ENCODE results near the gene RGP1. TPM values are rescaled to one million over a fixed set of nuclear protein-coding genes. Genes with fewer than 3 reads are reported as not detected.
A peak's percentile ranks its signal among the peaks of the same experiment; 100 is the strongest.

Gene RGP1
- total and polyA plus RNA-seq, 4 donors: 11.0 to 32.4 (median 21.5) TPM

DNA sequence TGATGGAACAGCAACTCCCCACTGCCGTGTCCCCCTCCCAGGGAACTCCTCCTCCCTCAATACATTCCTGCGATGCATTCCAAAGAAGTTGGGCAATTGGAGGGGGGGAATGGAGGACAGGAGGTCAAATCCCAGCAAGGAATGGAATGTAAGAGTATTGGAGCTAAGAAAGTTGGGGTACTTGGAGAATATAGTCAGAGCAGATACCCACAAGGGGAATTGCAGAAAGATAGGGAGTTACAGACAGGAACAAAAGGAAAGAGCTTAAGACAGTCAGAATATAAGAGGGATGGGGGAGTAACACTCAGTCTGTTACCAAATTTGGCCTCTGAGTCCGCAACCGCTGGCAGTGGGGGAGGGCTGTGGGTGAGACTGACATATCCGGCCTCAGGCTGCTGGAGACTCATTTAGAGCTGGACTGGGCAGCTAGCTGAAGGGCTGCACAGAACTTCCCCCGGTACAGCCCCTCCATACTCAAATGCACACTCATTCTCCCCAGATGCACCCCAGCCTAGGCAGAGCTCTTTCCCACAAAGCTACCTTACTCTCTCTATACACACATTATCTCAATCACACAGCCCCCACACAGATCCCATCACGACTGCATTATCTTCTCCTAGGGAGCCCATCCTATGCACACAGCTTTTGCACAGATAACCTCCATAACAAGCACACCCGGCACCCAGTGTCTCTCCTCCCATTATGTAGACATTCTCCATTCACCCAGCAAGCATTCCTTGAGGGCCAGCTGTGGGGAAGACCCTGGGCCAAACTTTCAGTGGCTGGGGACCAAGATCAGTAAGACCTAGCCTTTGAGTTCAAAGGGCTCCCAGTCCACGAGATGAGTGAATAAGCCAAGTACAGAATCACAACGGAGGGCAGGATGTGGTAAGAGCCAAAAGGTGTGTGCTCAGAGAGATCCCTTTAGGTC lies 20.8 kb upstream of the RGP1 start:
- H3K36me3 ChIP-seq (ENCODE audit: control insufficient read depth in 1 of 2, insufficient read depth in 2 of 2, low read length in 1 of 2): peaks cover 10% of the 10 kb centered on the region in 2 donors
- peak overlapping the region in 1 of 2 donors; percentile 49 for H3K4me3 ChIP-seq (ENCODE audit: low read length in 2 of 2)
- H3K27me3 ChIP-seq (ENCODE audit: control insufficient read depth in 1 of 2, insufficient read depth in 2 of 2, low read length in 1 of 2): no peaks in the 10 kb centered on the region
- DNase-seq (peak; percentile 92), ATAC-seq (ENCODE audit: low FRiP score) (peak; percentile 27)
- peaks cover 0 to 2% of the 10 kb centered on the region in 2 donors for H3K4me1 ChIP-seq (ENCODE audit: control insufficient read depth in 1 of 2, insufficient read depth in 2 of 2, low read length in 2 of 2)
- peak overlapping the region; percentile 89 to 92 for H3K27ac ChIP-seq (ENCODE audit: low read depth in 1 of 2, low read length in 2 of 2)
- WGBS, 2 donors: 0 to 1% methylated on average over 10 of the region's 10 CpGs
- intact Hi-C loops (cut with DNase I): loop anchor here (1.0 to 2.0 kb wide), 3 partner anchors 38 to 69 kb away; no protein-coding TSS in a partner anchor
- no peaks in the 10 kb centered on the region for H3K9me3 ChIP-seq (ENCODE audit: control insufficient read depth, low read length)

DNA sequence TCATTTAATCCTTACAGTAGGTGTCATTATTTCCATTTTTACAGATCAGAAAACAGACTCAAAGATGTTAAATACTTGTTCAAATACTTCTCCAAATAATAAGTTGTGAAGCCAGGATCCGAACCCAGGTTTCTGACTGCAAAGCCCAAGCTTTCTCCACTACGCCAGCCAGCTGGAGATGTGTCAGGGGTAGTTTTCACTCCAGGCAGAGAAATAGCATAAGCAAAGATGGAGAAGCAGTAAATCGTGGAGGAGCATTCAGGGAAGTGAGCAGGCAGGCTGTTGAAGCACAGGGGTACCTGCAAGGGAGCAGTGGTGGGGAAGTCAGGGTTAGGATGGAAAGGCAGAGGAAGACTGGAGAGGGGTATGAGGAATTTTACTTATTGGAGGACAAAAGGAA lies 20.0 kb upstream of the RGP1 start:
- Histone ChIP-seq H3K4me3 (ENCODE audit: low read length in 2 of 2) (peak overlapping the region; percentile 28 to 48), H3K4me1 (ENCODE audit: control insufficient read depth in 1 of 2, insufficient read depth in 2 of 2, low read length in 2 of 2) (peaks cover 0 to 2% of the 10 kb centered on the region in 2 donors), H3K27ac (ENCODE audit: low read depth in 1 of 2, low read length in 2 of 2) (peak overlapping the region; percentile 78 to 99), H3K9me3 (ENCODE audit: control insufficient read depth, low read length) (no peaks in the 10 kb centered on the region), H3K36me3 (ENCODE audit: control insufficient read depth in 1 of 2, insufficient read depth in 2 of 2, low read length in 1 of 2) (peaks cover 5 to 10% of the 10 kb centered on the region in 2 donors), H3K27me3 (ENCODE audit: control insufficient read depth in 1 of 2, insufficient read depth in 2 of 2, low read length in 1 of 2) (no peaks in the 10 kb centered on the region)
- intact Hi-C loops (cut with DNase I): loop anchor here (2.0 kb wide), 2 partner anchors 38 to 42 kb away; no protein-coding TSS in a partner anchor
- DNase-seq: peak in 1 of 2 donors; percentile 41
- 0 to 4% methylated on average over 3 of the region's 3 CpGs for WGBS, 2 donors
- ATAC-seq (ENCODE audit: low FRiP score): no peak

DNA sequence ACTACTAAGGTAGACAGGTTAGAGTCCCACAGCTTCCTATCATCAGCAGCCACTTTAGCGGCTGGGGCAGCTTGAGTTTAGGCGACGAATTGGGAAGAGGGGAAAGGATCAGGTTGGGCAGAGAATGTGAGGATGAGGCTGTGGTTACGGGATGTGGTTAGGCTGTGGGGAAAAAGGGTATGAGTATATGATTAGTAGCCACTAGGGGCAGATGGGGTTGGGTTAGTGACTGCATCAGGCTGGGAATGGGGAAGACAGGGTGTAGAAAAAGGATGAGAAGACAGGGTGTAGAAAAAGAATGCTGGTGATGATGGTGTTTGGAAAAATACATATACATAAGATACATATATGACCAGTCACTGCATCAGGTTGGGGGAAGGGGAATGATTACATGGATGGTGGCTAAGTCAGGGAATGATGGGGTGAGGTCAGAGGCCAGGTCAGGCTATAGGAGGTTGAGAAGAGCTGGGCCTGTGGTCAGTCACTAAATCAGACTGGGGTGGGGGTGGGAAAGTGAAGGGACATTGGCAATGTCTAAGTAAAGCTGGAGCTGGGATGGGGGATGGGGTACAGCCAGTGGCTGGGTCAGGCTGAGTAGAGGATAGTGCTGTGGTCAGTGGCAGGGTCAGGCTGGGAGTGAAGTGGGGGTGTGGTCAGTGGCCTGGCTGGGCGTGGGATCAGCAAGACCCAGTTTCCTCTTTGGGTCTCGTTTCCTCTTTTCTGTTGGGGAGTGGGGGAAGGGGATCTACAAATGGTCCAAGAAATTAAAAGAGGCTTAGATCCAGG lies 19.2 kb upstream of the RGP1 start:
- H3K4me3 ChIP-seq (ENCODE audit: low read length in 2 of 2): peak overlapping the region; percentile 48 to 97
- intact Hi-C loops (cut with DNase I): loop anchor here (2.0 kb wide), 3 partner anchors 39 to 71 kb away; partner anchors contain the start of genes CCDC107 (in 1 of the 2) and RMRP (in 1 of the 2)
- ATAC-seq (ENCODE audit: low FRiP score): no peak
- H3K9me3 ChIP-seq (ENCODE audit: control insufficient read depth, low read length): no peaks in the 10 kb centered on the region
- H3K4me1 ChIP-seq (ENCODE audit: control insufficient read depth in 1 of 2, insufficient read depth in 2 of 2, low read length in 2 of 2): peaks cover 0 to 2% of the 10 kb centered on the region in 2 donors
- H3K36me3 ChIP-seq (ENCODE audit: control insufficient read depth in 1 of 2, insufficient read depth in 2 of 2, low read length in 1 of 2): peaks cover 2% of the 10 kb centered on the region in 2 donors
- DNase-seq: peak; percentile 85 to 88
- 2 to 3% methylated on average over 6 of the region's 6 CpGs for WGBS, 2 donors
- no peaks in the 10 kb centered on the region for H3K27me3 ChIP-seq (ENCODE audit: control insufficient read depth in 1 of 2, insufficient read depth in 2 of 2, low read length in 1 of 2)
- H3K27ac ChIP-seq (ENCODE audit: low read depth in 1 of 2, low read length in 2 of 2): peak overlapping the region; percentile 89 to 98

DNA sequence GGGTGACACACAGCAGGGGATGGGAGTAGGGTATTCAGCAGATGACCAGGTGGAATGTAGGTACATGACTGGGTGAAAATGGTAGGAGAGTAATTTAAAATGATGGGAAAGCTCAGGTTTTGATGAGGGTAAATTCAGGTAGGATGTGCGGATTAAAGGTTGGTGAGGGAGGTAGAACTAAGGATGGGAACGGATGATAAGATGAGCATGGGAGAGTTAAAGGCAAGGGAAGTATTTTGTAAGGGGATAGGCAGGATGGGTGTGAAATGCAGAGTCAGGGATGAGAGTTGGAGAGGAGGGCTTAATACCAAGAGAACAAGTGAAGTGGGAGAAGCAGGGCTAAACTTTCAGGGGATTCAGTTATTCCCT lies 18.6 kb upstream of the RGP1 start:
- H3K4me1 ChIP-seq (ENCODE audit: control insufficient read depth in 1 of 2, insufficient read depth in 2 of 2, low read length in 2 of 2): peaks cover 0 to 2% of the 10 kb centered on the region in 2 donors
- intact Hi-C loops (cut with DNase I): loop anchor here in 1 of 2 donors (2.0 kb wide), 1 partner anchor 72 kb away; the partner anchor contains the start of genes CCDC107 and RMRP
- WGBS, 2 donors: 32 to 33% methylated on average over 2 of the region's 2 CpGs

DNA sequence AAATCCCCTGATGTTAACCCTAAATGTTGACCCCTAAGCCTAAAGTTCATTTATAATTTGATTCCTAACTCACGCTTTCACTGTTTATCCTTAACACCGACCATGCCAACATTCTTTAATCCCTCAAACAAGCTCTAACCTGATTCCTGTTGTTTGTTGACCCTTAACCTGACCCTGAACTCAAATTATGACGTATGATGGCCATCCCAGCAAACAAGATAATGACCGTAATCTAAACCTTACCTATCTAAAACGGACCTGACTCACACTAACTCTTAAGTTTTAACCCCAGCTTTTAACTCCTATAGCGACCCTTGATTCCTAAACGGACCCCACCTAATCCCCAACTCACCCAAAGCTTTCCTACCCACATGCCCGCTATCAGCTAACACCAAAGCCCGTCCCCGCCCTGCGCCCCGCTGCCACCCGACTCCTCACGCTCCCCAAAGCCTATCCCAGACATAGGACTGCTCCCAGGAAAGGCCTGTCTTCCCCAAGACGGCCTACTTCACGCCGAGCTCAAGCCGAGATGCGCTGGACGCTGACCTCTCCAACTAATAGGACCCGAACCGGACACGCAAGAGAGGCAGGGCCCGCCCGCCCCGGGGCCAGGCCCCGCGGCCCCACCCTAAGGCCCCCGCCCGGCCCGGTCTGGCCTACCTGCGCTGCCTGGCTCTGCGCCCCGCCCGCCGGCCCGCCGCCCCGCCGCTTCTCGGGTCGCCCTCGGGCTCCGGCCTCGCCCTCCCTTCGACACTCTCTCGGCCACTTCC lies 17.5 kb upstream of the RGP1 start:
- 0 to 1% methylated on average over 27 to 47 of the region's 47 CpGs for WGBS, 2 donors
- no peaks in the 10 kb centered on the region for H3K4me1 ChIP-seq (ENCODE audit: control insufficient read depth in 1 of 2, insufficient read depth in 2 of 2, low read length in 2 of 2)
- intact Hi-C loops (cut with DNase I): loop anchor here (2.0 kb wide), 2 partner anchors 73 to 127 kb away; partner anchors contain the start of genes CCDC107 (in 1 of the 2), RMRP (in 1 of the 2) and TESK1 (in 1 of the 2)

More for the DNA sequence above, 18.6 kb upstream of the RGP1 start:
- no peak for DNase-seq
- Histone ChIP-seq H3K4me3 (ENCODE audit: low read length in 2 of 2) (peak overlapping the region; percentile 48 to 97), H3K9me3 (ENCODE audit: control insufficient read depth, low read length) (no peaks in the 10 kb centered on the region), H3K36me3 (ENCODE audit: control insufficient read depth in 1 of 2, insufficient read depth in 2 of 2, low read length in 1 of 2) (no peaks in the 10 kb centered on the region), H3K27me3 (ENCODE audit: control insufficient read depth in 1 of 2, insufficient read depth in 2 of 2, low read length in 1 of 2) (no peaks in the 10 kb centered on the region), H3K27ac (ENCODE audit: low read depth in 1 of 2, low read length in 2 of 2) (peak overlapping the region; percentile 89 to 98)
- no peak for ATAC-seq (ENCODE audit: low FRiP score)

DNA sequence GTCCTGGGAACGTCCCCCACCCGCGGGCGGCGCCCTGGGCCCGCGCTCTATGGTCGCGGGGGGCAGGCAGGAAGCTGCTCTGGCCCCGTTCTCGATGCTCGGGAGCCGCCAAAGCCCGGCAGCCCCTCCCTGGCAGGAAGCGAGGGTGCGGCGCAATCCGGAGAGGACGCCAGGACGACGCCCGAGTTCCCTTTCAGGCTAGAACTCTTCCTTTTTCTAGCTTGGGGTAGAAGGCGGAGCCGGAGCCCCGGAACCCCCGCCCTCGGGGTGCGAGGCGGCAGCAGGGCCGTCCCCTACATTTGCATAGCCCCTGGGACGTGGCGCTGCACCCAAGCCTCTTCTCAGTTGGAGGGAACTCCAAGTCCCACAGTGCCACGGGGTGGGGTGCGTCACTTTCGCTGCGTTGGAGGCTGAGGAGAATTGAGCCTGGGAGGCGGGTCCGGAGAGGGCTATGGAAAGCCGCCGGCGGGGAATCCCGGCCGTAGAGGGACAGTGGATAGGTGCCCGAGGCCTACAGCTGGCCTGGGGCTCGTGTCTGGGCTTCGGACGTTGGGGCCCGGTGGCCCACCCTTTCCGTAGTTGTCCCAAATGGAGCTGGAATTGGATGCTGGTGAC lies 16.8 kb upstream of the RGP1 start, which contains the start of the genes CREB3 and TLN1:
TSS of gene CREB3 (plus strand) at position 482 of the 615 bp plus-strand sequence. CDS start at position 589, 107 bp downstream.
TSS of gene TLN1 (minus strand) at position 11 of the 615 bp plus-strand sequence. CDS start 6,501 bp downstream, outside the sequence.
- DNase-seq (peak; percentile 99 to 100), ATAC-seq (ENCODE audit: low FRiP score) (peak; percentile 94)
- WGBS, 2 donors: 0% methylated on average over 44 to 49 of the region's 49 CpGs
- Histone ChIP-seq H3K9me3 (ENCODE audit: control insufficient read depth, low read length) (no peaks in the 10 kb centered on the region), H3K4me1 (ENCODE audit: control insufficient read depth in 1 of 2, insufficient read depth in 2 of 2, low read length in 2 of 2) (no peaks in the 10 kb centered on the region), H3K27ac (ENCODE audit: low read depth in 1 of 2, low read length in 2 of 2) (peak within 1 kb of the TSS; percentile 94 to 98), H3K36me3 (ENCODE audit: control insufficient read depth in 1 of 2, insufficient read depth in 2 of 2, low read length in 1 of 2) (peaks cover 0 to 6% of the 10 kb centered on the region in 2 donors), H3K27me3 (ENCODE audit: control insufficient read depth in 1 of 2, insufficient read depth in 2 of 2, low read length in 1 of 2) (no peaks in the 10 kb centered on the region), H3K4me3 (ENCODE audit: low read length in 2 of 2) (peak within 1 kb of the TSS; percentile 65 to 97)
- intact Hi-C loops (cut with DNase I): loop anchor here in 1 of 2 donors (2.0 kb wide), 1 partner anchor 127 kb away; the partner anchor contains the start of gene TESK1

More for the DNA sequence above, 17.5 kb upstream of the RGP1 start:
- Histone ChIP-seq H3K27ac (ENCODE audit: low read depth in 1 of 2, low read length in 2 of 2) (peak overlapping the region; percentile 89 to 98), H3K9me3 (ENCODE audit: control insufficient read depth, low read length) (no peaks in the 10 kb centered on the region), H3K27me3 (ENCODE audit: control insufficient read depth in 1 of 2, insufficient read depth in 2 of 2, low read length in 1 of 2) (no peaks in the 10 kb centered on the region), H3K36me3 (ENCODE audit: control insufficient read depth in 1 of 2, insufficient read depth in 2 of 2, low read length in 1 of 2) (peaks cover 0 to 4% of the 10 kb centered on the region in 2 donors), H3K4me3 (ENCODE audit: low read length in 2 of 2) (peak overlapping the region; percentile 48 to 97)
- DNase-seq: no peak
- no peak for ATAC-seq (ENCODE audit: low FRiP score)

DNA sequence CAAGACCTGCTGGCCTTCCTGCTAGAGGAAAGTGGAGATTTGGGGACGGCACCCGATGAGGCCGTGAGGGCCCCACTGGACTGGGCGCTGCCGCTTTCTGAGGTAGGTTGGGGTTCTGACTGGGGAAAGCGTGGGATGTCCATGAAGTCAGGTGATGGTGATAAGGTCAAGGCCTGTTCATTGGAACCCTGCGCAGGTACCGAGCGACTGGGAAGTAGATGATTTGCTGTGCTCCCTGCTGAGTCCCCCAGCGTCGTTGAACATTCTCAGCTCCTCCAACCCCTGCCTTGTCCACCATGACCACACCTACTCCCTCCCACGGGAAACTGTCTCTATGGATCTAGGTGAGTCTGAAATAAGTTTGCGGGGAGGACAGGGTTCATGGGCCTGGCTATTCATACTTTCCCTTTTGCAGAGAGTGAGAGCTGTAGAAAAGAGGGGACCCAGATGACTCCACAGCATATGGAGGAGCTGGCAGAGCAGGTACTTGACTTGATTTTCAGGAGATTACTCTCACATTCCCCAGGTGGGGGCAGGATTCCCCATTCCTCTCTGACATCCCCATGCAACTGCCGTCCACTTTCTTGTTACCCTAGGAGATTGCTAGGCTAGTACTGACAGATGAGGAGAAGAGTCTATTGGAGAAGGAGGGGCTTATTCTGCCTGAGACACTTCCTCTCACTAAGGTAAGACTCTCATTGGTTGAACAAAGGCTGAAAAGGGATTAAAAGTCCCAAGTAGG lies 16.1 kb upstream of the RGP1 start:
- peak overlapping the region; percentile 65 to 68 for H3K4me3 ChIP-seq (ENCODE audit: low read length in 2 of 2)
- H3K27me3 ChIP-seq (ENCODE audit: control insufficient read depth in 1 of 2, insufficient read depth in 2 of 2, low read length in 1 of 2): no peaks in the 10 kb centered on the region
- peaks cover 0 to 6% of the 10 kb centered on the region in 2 donors for H3K36me3 ChIP-seq (ENCODE audit: control insufficient read depth in 1 of 2, insufficient read depth in 2 of 2, low read length in 1 of 2)
- no peaks in the 10 kb centered on the region for H3K4me1 ChIP-seq (ENCODE audit: control insufficient read depth in 1 of 2, insufficient read depth in 2 of 2, low read length in 2 of 2)
- peak overlapping the region; percentile 73 to 94 for H3K27ac ChIP-seq (ENCODE audit: low read depth in 1 of 2, low read length in 2 of 2)
- ATAC-seq (ENCODE audit: low FRiP score) (no peak), DNase-seq (peak in 1 of 2 donors; percentile 38)
- WGBS, 2 donors: 1 to 3% methylated on average over 14 of the region's 14 CpGs
- intact Hi-C loops (cut with DNase I): loop anchor here in 1 of 2 donors (2.0 kb wide), 1 partner anchor 128 kb away; the partner anchor contains the start of gene TESK1
- H3K9me3 ChIP-seq (ENCODE audit: control insufficient read depth, low read length): no peaks in the 10 kb centered on the region

Data from aorta (tissue), 5 donors.